Medulla oblongata (tissue), 1 donor: ENCODE results near the gene EVL.
"Not testable (repeated sequence)": the region's sequence is repeated elsewhere in the genome, so short reads cannot be mapped to it uniquely, and the experiment has no call there.

Experiments used
- DNase-seq: peaks from one replicate; pipeline ENCODE4 v3.0.0-alpha.2; 2015; ENCODE audit errors: extremely low spot score

Gene EVL

DNA sequence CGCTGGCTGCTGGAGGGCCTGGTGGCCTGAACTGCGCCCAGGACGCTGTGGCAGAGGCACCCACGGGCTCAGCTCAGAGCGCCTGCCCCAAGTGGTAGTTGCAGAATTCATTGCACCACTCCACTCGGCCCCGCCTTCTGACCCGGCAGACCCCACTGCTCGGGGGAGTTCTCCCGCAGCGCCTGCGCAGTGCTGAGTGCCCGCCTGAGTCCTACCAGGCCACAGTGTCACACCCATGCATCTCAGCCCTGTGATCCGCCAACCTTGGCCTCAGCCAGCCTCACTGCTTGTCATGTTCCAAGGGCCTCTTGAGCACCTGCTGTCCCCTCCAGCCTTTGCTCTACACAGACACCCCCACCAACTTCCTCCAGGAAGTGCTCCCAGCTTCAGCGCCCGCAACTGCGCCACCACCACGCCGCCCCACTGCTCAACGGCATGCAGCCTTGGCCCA, 82.0 kb downstream of the EVL start:
- DNase-seq, result no peak

DNA sequence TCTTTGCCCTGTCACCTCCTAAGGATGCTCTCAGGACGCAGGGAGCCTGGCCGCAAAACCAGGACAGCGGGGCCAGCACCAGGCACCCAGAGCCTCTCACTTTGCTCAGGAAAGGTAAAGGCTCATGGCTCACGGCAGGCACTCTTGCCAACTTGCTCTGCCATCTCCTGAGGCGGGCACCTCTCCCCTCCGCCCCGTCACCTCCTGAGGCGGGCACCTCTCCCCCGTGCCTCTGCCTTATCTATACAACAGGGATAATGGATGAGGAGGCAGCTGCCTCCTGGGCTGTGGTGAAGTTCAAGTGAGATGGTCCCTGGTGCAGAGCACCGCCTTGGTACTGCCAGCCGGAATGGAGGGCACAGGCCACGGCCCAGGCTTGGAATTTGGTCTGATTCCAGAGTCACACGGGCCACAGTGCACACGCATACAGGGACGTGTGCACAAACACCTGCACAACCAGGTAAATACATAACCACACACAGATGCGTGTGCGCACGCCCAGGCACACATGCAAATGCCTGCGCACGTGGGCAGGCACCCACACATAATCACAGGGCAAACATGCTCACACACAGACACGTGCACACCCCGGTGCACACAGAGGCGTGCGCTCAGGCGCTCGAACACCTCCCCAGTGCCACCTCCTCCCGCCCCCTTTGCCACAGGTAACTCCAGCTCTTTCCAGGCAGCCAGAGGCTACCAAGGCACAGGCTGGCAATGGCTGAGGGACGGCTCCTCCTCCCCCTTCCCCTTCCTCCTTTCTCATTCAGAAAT, 82.7 kb downstream of the EVL start:
- no peak for DNase-seq

DNA sequence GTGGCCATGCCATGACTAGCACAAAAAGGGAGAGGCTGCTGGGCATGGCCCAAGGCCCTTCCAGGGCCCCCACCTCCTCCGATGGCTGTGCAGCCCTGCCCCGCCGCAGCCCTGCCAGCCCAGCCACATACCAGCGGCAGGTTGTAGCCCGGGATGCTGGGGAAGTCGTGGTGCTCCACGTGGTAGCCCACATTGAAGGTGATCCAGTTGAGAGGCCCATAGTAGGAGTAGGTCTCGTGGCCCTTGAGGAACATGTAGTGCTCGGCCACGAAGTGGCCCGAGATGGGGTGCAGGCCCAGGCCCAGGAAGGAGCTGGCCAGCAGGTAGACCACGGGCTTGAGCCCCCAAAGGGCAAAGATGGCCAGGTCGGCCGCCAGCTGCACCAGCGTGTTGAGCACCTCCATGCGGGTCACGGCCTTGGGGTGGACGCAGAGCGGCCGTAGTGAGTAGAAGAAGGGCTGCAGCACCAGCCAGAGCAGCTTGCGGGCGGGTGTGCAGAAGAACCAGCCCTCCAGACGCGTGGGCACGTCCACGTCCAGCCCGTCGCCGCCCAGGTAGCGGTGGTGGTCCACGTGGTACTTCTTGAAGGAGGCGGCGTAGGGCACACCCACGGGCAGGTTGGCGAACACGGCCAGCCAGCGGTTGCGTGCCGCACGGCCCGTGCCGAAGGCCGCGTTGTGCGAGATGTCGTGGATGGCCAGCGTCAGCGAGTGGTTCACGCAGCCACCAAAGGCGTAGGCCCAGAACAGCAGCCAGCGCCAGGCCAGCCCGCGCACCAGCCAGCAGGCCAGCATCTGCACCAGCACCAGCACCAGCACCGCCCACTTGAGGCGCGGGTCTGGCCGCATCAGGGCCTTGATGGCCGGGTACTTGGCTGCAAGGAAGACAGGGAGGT, 83.9 kb downstream of the EVL start:
- DNase-seq, result no peak

DNA sequence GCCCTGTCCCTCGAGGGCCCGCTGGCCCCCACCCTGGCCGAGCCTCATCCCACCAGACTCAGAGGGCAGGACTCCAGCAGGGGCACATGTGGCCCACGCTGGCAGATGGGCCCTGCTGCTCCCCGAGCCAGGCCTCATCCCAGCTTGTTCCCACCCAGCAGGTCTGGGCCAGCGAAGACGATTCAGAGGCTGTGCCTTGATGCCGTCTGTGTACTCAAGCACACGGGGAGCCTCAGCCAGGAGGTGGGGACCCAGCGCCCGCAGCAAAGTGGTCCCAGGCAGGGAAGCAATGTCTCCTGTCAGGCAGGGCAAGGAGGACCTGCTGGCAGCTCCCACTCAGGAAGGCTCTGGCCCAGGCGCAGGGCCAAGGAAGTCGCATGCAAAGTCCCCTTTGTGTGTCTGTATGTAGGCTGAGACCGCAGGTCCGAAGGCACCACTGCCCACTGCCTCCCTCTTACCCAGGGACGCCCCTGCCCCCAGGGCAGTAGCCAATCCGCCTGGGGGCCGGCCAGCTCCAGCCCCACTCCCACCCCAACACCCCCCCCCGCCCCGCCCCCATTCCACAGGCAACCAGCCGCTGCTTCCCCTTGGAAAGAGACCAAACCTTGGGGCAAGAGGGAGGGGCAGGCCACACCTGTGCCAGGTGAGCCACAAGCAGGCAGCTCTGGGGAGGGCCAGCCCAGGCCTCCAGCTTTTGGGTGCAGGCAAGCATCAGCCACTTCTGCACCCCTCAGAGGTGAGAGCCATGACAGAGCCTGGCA, 84.8 kb downstream of the EVL start:
- no peak for DNase-seq

DNA sequence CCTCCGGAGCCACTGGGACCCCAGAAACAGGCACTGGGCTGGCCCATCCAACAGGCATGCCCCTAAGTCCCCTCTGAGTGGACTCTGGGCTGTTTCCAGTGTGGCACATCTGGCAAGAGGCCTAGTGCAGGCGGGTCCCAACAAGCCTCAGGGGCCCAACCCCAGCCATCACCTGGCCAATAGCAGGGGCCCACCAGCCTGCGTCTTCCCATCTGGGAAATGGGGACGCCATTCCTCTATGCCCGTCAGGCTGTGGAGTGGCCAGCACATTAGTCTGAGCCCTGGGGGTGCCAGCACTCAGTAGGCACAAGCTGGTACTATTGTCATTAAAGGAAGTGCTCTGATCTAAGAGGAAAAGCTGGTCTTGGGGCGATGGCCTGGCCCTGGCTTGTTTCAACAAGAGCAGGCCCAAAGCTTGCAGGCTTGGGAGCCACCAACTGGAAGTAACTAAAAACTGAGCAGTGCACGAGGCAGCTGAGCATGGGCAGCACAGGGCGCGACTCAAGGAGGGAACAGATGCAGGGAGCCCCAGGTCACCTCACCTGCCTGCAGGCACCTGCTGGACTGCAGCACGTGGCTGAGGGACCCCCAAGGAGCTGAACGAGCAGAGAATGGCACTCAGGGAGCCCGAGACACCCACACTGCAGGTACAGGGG, 85.8 kb downstream of the EVL start:
- DNase-seq, result no peak

DNA sequence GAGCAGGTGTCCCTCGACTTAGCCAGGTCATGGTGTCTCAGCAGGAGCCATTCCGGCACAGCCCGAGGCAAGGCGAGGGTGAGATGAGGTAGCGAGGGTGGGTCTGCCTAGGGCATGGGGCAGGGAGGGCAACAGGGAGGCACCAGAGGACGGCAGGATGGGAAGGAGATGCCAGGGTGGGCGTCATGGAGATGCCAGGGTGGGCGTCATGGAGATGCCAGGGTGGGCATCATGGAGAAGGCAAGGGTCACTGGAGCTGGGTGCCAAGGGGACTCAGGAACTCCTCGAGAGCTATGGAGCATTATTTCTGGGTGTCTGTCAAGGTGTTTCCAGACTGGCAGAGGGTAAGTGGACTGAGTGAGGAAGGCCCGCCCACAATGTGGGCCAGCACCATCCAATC, 86.9 kb downstream of the EVL start:
- DNase-seq, result no peak

DNA sequence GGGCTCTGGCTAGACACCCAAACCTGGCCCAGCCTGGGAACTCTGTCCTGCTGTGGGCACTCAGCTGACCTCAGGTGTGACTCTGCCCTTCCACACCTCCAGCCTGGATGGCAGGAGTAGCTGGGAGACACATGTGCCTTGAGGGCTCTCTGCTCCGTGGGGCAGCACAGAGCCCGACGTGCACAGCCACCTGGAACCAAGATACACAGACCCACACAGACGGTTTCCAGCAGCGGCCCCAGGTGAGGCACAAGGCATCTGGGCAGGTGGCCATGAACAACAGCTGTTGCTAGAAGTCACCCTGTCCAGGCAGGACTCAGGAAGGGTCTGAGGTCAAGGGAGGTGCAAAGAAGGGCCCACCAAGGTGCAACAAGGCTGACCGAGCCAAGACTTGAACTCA, 88.3 kb downstream of the EVL start:
- DNase-seq, result no peak

DNA sequence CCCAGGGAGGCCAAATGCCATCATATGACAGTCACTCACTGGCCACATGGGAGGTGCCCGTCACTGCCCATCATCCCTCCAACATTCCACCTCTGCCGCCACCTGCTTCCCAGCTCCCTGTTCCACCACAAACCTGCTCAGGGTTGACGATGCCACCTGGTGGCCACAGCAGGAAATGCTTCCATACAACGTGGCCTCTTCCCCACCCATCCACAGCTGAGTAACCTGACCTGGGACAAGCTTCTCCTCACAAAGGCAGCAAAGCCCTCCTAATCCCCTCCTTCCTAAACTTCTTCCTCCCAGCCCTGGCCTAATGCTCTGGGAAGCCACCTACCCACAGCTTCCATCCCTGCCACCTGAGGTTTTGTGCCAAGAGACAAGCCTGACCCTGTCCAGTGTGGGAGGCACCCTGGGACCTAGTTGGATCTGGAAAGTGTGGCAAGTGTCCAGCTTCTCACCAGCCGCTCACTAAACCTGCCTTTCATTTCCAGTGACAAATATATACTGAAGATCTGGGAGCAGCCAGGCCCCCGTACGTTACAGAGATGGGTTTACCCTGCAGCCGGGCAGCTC, 89.9 kb downstream of the EVL start:
- no peak for DNase-seq

DNA sequence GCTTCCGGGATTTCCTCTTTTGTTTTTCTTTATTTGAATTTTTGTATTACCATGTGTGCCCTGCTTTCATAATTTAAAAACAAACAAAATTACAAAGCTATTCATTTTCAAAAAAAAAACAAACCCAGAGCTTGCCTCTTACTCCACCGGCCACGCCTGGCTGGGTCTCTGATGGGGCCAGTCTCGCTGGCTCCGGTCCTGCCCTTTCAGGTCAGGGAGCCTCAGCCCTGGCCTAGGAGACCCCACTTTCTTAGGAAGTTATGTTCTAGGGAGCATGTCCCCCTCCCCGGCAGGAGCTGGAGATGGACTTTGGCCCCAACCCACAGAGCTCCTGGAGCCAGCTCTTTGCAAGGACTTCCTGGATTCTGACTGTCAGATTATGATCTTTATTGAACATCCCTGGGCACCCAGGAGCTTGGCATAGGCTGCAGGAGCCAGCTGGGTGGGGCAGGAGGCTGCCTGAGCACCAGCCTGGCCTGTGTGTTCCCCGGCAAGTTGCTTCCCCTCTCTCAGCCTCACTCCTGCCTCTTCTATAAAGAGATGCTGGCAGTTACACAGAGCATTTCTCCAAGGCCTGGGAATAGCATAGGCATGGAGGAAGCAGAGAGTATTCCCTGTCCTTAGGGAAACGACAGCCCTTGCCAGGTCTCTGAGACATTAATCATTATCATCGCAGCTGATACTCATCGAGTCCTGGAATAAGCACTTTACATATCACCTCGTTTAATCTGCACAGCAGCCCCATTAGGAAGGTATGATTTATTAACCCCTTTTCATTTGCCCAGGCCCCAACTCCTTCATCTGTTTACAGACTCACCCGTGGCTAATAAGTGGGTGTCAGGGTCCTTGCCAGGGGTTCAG, 90.8 kb downstream of the EVL start:
- DNase-seq, result no peak

DNA sequence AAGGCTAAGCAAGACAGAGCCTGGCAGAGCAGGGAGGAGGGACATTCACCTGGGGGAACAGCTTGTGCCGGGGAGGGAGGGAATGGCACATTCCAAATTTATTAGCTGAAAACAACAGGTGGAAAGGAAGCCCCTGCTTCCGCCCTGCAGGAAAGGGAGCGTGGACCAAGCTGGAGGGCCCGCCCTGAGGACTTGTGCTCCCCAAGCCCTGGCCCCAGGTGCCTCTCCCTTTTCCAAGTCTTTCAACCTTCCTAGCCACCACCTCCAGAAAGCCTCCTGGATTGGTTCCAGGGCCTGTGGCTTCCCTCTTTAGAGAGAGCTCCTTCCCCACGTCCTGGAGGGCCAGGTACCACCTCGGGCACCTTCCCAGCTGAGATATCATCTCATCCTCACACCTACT, 91.6 kb downstream of the EVL start:
- DNase-seq, result no peak

DNA sequence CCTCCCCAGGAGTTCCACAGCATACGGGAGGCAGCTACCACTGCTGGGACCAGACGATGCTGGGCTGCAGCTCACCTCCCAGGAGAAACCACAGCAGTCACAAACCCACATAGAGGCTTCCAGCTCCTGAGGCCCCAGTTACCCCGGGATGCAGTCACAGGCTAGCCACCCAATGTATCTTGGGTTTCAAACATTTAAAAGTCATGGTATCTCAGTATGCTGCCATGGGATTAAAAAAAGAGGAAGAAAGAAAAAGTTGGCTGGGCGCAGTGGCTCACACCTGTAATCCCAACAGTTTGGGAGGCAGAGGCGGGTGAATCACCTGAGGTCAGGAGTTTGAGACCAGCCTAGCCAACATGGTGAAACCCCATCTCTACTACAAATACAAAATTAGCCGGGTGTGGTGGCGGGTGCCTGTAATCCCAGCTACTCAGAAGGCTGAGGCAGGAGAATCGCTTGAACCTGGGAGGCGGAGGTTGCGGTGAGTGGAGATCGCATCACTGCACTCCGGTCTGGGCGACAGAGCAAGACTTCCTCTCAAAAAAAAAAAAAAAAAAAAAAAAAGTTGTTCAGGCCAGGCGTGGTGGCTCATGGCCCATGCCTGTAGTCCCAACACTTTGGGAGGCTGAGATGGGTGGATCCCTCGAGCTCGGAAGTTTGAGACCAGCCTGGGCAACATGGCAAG, 92.5 kb downstream of the EVL start:
- not testable (repeated sequence) for DNase-seq

DNA sequence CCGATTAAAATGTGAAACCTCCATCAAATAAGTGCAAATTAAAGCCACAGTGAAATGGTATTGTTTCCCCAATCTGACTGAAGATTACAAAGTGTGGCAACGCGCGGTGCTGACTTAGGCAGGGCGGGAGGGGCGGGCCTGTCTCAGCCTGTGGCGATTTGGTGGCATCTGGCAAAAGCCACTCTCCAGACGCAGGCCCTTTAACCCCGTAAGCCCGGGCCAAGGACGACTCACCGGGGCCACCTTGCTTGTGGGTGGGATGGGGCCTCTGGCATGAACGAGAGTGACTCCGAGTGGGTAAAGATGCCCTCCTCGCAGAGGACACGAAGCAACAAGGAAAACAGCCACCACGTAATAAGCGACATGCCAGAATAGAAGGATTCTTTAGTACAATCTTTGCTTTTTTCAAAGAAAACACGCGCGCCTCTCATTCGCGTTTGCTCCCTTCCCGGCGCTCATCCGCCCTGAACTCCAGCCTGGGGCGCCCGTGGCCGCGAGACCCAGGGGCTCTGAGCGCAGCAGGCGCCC, 93.4 kb downstream of the EVL start:
- no peak for DNase-seq

DNA sequence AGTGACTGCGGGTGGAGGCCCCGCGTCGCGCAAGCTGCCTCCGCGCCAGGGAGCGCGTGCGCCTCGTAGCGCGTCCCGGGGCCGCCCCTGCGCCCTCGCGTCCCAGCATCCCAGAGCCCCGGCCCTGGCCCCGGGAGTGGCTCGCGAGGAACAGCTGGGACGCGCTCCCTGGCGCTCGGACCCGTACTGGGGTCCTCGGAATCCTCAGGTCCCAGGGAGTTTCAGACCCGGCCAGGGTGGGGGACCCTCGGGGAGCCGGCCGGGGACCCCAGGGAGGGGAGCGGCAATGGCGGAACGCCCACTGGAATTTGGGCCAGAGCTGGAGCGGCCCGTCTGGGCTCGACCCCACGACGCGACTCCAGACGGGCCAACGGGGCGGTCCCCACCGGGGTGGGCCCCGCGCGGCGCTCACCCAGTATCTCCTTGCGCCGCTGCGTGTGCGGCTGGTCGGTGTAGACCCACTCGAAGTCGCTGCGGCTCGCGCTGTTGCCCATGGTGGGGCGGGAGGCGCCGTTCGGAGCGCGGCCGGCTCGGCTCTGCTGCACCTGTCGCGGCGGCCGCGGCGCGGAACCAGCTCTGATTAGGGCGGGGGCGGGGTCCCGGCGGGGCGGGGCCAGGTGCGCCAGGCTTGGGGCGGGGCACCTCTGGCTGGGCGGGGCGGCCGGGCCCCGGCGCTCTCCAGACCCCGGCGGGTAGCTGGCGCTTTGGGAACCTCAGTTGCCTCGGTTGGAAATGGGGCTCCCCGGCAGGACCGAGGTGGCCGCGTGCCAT, 94.1 kb downstream of the EVL start, which contains the start of gene DEGS2:
TSS of gene DEGS2 (minus strand) at position 552 of the 771 bp plus-strand sequence. CDS start at position 494, 58 bp downstream.
- DNase-seq, result no peak

DNA sequence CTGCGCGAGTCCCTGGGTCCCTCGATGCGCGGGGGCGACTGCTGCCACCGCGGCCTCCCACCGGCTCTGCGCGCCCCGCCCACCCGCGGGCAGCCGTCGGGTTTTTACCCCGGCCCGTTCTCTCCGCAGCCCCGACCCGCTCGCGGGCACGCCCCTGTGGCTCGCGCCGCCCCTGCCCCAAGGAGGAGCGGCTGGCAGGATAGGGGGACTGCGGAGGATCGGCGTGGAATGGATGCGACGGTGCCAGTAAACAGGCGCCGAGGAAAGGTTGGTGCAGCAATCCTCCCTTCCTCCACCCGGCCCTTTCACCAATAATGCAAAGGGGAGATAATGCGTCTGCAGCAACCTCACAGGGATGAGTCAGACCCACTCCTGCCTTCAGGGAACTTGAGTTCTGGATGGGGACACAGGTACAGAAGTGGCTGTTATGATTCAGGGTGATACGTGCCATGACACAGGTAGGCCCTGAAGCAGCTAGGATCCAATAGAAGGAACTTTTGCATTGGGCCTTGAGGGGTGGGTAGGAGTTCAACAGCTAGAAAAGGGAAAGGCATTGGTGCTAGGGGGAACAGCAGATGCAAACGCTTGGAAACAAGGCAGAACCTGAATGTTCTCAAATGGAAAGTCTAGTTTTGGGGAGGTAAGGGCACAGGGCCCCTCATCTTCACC, 94.8 kb downstream of the EVL start:
- DNase-seq, result no peak

DNA sequence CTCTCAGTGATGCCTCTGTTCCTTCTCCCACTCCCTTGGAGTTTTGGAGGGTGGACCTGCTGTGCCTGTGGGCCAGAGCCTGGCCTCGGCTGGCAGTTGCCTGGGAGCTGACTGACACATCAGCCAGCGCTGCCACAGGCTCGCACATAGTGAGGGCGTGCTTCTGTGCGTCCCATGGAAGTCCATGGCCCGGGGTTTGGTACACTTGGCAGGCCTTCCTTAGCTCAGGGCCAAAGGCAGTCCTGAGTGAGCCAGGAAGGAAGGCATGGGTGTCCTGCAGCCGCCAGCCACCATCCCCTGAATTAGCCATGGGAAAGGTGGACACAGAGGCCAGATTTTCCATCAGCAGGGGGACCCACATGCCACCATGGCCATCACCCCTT, 95.3 kb downstream of the EVL start:
- DNase-seq, result no peak

DNA sequence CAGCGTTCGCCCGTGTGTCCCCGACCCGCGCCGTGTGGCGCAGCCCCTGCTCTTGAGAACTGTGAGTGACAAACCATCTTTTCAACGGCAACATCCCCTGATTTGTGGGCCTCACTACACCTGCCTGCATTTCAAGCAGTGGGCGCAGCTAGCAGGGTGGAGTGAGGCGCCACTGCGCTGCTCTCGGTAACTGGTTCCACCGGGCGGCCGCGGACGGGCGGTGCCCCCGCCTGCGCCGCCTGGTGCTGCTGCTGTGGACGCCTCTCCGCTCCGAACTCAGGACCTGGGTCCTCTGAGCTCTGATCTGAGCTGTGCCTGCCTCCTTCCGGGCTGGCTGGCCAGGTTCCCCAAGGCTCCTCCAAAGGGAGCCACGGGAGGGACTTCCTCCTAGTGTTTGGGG, 100.2 kb downstream of the EVL start:
- no peak for DNase-seq

DNA sequence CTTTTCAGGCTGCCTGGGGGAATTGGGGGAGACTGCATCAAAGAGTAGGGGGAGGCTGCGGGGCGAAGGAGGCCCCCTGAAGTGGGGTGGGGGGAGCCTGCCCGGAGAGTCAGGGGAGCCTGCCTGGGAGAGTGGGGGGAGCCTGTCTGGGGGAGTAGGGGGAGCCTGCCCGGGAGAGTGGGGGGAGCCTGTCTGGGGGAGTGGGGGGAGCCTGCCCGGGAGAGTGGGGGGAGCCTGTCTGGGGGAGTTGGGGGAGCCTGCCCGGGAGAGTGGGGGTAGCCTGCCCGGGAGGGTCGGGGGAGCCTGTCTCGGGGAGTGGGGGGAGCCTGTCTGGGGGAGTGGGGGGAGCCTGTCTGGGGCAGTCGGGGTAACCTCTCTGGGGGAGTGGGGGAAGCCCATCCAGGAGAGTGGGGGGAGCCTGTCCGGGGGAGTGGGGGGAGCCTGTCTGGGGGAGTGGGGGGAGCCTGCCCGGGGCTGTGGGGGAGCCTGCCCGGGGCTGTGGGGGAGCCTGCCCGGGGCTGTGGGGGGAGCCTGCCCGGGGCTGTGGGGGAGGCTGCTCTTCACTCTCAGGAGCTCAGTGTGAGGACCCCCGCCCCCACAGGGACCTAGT, 100.7 kb downstream of the EVL start:
- no peak for DNase-seq

DNA sequence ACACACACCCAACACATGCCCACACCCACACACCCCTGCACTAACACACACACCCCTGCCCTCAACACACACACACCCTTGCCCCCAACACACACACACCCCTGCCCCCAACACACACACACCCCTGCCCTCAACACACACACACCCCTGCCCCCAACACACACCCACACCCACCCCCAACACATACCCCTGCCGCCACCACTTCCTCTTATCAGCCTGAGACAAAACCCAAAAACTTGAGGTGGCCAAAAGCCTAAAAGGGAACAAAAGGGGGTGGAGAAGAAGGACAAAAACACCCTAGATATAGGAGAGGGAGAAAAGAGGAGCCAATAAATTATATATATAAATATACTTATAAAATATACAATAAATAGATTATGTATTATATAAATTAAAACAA, 103.3 kb downstream of the EVL start:
- no peak for DNase-seq
